ENCODE data around the gene SLC38A6. TPM values are rescaled to one million over a fixed set of nuclear protein-coding genes. Genes with fewer than 3 reads are reported as not detected.

Gene SLC38A6
- polyA plus RNA-seq, 1 donor from 2014 or later, result 31.9 TPM

DNA sequence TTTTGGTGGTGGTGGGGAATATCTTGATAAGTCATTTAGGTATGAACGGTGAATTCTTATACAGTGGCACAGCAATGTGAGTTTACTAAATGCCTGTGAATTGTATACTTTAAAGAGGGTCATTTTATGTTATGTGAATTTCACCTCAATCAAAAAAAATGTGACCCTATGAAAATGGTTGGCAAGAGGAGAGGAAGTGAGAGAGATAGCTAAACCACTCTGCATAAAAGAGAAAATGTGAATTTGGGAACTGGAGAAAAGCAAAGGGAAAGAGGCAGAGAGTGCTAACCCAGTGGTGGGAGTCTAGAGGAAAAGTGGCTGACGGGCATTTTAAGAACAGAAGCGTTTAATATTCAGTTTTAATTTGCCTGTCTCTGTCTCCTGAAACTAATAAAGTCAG is 93.8 kb downstream of the SLC38A6 start:
- no peak overlapping the region for H3K4me3 ChIP-seq (ENCODE audit: low read length)
- no peaks in the 10 kb centered on the region for H4K20me1 ChIP-seq (ENCODE audit: insufficient read depth)
- no peaks in the 10 kb centered on the region for H3F3A ChIP-seq (ENCODE audit: insufficient read depth, low read length, poor library complexity, severe bottlenecking)
- no peaks in the 10 kb centered on the region for H3K9me3 ChIP-seq (ENCODE audit: low read length)
- H3K27me3 ChIP-seq (ENCODE audit: insufficient read depth, low read depth, low read length), result no peaks in the 10 kb centered on the region
- H3K79me2 ChIP-seq (replicated peaks; ENCODE audit: insufficient read depth, low read length), result no peaks in the 10 kb centered on the region
- H3K27ac ChIP-seq (ENCODE audit: low read length), result no peak overlapping the region
- H3K36me3 ChIP-seq (ENCODE audit: insufficient read depth, low read length), result no peaks in the 10 kb centered on the region
- H3K9me2 ChIP-seq (ENCODE audit: insufficient read depth, low read length), result no peaks in the 10 kb centered on the region
- no peak overlapping the region for H2AFZ ChIP-seq (ENCODE audit: low read depth, low read length)
- no peak overlapping the region for H3K9ac ChIP-seq (ENCODE audit: low read length)
- H3K4me2 ChIP-seq (ENCODE audit: low read length), result no peak overlapping the region
- TF ChIP-seq RAD21 (conservative IDR thresholded peaks at IDR 0.05) (no peak), MXI1 (conservative IDR thresholded peaks at IDR 0.05; ENCODE audit: poor library complexity, severe bottlenecking) (no peak), EZH2 (IDR thresholded peaks at IDR 0.05; ENCODE audit: borderline replicate concordance, insufficient read depth, low read length, poor library complexity, severe bottlenecking) (no peak), TAF1 (IDR thresholded peaks at IDR 0.05; ENCODE audit: low read depth) (no peak), POLR2AphosphoS5 (IDR thresholded peaks at IDR 0.05) (no peak), EP300 (conservative IDR thresholded peaks at IDR 0.05; ENCODE audit: poor library complexity, severe bottlenecking) (no peak), CTCF (IDR thresholded peaks at IDR 0.05; ENCODE audit: poor library complexity, severe bottlenecking) (no peak), SMC3 (conservative IDR thresholded peaks at IDR 0.05; ENCODE audit: poor library complexity) (no peak)
- TF ChIP-seq, protein P1, sequence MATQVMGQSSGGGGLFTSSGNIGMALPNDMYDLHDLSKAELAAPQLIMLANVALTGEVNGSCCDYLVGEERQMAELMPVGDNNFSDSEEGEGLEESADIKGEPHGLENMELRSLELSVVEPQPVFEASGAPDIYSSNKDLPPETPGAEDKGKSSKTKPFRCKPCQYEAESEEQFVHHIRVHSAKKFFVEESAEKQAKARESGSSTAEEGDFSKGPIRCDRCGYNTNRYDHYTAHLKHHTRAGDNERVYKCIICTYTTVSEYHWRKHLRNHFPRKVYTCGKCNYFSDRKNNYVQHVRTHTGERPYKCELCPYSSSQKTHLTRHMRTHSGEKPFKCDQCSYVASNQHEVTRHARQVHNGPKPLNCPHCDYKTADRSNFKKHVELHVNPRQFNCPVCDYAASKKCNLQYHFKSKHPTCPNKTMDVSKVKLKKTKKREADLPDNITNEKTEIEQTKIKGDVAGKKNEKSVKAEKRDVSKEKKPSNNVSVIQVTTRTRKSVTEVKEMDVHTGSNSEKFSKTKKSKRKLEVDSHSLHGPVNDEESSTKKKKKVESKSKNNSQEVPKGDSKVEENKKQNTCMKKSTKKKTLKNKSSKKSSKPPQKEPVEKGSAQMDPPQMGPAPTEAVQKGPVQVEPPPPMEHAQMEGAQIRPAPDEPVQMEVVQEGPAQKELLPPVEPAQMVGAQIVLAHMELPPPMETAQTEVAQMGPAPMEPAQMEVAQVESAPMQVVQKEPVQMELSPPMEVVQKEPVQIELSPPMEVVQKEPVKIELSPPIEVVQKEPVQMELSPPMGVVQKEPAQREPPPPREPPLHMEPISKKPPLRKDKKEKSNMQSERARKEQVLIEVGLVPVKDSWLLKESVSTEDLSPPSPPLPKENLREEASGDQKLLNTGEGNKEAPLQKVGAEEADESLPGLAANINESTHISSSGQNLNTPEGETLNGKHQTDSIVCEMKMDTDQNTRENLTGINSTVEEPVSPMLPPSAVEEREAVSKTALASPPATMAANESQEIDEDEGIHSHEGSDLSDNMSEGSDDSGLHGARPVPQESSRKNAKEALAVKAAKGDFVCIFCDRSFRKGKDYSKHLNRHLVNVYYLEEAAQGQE (IDR thresholded peaks at IDR 0.05; ENCODE audit: borderline replicate concordance), result no peak

- Histone ChIP-seq H3K9me3 (ENCODE audit: low read length) (no peaks in the 10 kb centered on the region), H4K20me1 (ENCODE audit: insufficient read depth) (no peaks in the 10 kb centered on the region), H3K27me3 (ENCODE audit: insufficient read depth, low read depth, low read length) (no peaks in the 10 kb centered on the region), H3F3A (ENCODE audit: insufficient read depth, low read length, poor library complexity, severe bottlenecking) (no peaks in the 10 kb centered on the region), H3K4me3 (ENCODE audit: low read length) (no peak overlapping the region), H3K79me2 (replicated peaks; ENCODE audit: insufficient read depth, low read length) (no peaks in the 10 kb centered on the region), H3K4me2 (ENCODE audit: low read length) (no peak overlapping the region), H3K36me3 (ENCODE audit: insufficient read depth, low read length) (no peaks in the 10 kb centered on the region), H3K27ac (ENCODE audit: low read length) (no peak overlapping the region), H3K9ac (ENCODE audit: low read length) (no peak overlapping the region), H2AFZ (ENCODE audit: low read depth, low read length) (no peak overlapping the region), H3K9me2 (ENCODE audit: insufficient read depth, low read length) (no peaks in the 10 kb centered on the region)
- TF ChIP-seq MXI1 (conservative IDR thresholded peaks at IDR 0.05; ENCODE audit: poor library complexity, severe bottlenecking) (no peak), CTCF (IDR thresholded peaks at IDR 0.05; ENCODE audit: poor library complexity, severe bottlenecking) (no peak), POLR2AphosphoS5 (IDR thresholded peaks at IDR 0.05) (no peak), RAD21 (conservative IDR thresholded peaks at IDR 0.05) (no peak), TAF1 (IDR thresholded peaks at IDR 0.05; ENCODE audit: low read depth) (no peak), SMC3 (conservative IDR thresholded peaks at IDR 0.05; ENCODE audit: poor library complexity) (no peak), EZH2 (IDR thresholded peaks at IDR 0.05; ENCODE audit: borderline replicate concordance, insufficient read depth, low read length, poor library complexity, severe bottlenecking) (no peak), EP300 (conservative IDR thresholded peaks at IDR 0.05; ENCODE audit: poor library complexity, severe bottlenecking) (no peak)
- TF ChIP-seq, protein P1 (IDR thresholded peaks at IDR 0.05; ENCODE audit: borderline replicate concordance), result no peak
These were observed 95.5 kb downstream of the SLC38A6 start for GRCh38 chr14:61076556-61076955.

All from neural cell (in vitro differentiated cells).